ENCODE data around the gene CFAP77.
"Not testable (repeated sequence)": the region's sequence is repeated elsewhere in the genome, so short reads cannot be mapped to it uniquely, and the experiment has no call there.

The CFAP77 gene

DNA sequence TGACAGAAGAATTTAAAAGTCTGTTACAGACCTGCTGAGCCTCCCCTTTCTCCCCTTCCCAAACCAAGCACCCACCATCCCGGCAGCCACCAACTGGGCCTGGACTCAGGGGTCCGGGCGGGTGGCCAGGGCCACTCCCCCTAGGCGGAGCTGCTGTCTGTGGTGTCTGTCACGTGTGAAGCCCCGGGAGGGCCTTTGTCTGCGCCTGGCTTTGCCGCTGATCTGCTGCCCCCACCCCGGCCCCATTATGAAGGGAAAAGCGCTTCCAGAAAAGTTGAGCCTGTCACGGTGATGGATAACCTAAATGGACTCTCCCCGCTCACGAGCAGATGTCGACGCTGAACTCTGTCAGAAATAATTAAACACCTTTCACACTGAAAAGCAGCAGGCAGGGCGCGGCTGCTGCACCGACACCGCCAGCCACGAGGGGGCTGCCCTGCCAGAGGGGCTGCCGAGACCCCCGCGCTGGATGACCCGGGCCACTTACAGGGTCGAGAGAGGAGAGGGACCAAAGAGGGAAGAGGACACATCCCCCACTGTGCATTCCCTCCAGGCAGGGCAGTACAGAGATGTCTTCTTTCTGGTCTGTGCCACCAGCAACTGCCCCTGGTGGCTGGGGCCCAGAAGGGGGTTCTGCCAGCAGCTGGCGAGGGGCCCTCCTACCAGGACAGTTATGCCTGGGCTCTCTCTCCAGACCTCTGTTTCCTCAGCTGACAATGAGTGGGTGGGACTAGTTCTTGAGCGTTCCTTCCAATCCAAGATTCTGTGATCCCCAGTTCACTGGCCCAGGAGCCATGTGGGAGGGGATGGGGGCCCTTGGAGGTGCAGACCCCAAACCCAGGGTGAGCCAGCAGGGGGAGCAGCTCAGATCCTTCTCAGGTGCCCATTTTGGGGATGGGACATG lies 136.4 kb downstream of the CFAP77 start:
- DNase-seq (ENCODE audit: low read depth in 2 of 3, low spot score in 2 of 3), result no peak

DNA sequence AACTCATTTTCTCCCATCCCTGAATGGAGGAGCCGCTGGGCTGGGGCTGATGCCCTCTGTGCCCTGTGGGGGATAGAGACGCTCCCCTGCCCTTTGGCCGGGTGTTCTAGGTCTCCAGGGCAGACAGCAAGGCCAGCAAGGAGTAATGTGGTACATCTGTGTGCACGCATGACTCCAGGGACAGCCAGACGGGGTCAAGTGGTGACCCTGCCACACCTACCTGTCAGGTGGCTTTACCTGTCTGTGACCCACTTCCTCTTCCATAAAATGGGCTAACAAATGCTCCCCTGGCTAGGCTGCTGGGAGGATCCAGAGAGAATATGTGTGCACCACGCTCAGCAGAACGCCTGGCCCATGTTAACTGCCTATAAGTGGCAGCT lies 137.0 kb downstream of the CFAP77 start:
- DNase-seq (ENCODE audit: low read depth in 2 of 3, low spot score in 2 of 3), result no peak

DNA sequence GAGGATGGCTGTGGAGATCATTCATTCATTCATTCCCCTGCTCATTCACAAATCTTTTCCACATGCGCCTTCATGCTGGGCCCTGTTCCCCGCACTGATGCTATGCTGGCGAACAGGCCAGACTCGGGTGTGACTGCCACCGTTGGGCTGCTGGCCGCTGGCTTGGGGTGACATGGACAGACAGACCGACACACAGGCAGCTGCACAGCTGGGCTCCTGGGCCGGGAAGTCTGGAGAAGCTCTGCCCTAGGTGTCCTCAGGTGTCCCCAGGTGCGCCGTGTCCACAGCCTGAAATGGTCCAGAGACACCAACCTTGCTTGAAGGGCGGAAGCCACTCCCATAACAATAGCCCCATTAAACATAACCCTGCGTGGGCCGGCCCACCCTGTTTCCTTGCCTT lies 137.4 kb downstream of the CFAP77 start:
- no peak for DNase-seq (ENCODE audit: low read depth in 2 of 3, low spot score in 2 of 3)

DNA sequence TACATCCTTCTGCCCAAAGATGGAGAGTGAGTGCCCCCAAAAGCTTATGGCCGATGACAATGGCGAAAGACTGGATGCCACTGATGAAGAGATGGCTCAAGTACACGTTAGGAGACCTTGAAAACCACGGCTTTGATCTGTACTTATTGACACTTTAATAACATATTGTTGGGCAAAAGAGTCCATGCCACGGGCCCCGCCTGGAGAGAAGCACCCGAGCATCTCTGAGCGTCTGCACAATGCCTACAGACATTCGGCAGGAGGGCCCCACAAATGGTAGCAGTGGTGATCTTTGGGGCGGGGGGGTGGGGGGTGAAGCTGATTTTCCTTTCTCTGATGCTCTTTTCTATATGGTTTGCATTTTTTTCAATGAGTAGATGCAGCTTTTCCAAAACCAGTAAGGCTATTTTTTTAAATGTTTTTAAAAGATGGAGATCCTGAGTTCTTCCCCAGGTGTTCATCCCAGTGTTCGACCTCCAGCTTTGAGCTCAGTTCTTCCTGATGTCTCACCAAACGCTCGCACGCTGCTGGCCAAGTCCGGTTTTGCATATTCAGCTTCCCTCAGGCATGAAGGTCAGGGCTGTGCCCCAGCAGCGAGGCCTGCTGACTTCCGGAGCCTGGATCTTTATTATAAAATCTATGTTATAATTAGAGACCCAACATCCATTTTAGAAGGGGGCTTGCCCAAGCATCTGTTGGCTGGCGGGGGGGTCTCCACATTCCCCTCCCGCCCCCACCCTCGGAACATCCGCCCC lies 138.1 kb downstream of the CFAP77 start:
- no peak for DNase-seq (ENCODE audit: low read depth in 2 of 3, low spot score in 2 of 3)

DNA sequence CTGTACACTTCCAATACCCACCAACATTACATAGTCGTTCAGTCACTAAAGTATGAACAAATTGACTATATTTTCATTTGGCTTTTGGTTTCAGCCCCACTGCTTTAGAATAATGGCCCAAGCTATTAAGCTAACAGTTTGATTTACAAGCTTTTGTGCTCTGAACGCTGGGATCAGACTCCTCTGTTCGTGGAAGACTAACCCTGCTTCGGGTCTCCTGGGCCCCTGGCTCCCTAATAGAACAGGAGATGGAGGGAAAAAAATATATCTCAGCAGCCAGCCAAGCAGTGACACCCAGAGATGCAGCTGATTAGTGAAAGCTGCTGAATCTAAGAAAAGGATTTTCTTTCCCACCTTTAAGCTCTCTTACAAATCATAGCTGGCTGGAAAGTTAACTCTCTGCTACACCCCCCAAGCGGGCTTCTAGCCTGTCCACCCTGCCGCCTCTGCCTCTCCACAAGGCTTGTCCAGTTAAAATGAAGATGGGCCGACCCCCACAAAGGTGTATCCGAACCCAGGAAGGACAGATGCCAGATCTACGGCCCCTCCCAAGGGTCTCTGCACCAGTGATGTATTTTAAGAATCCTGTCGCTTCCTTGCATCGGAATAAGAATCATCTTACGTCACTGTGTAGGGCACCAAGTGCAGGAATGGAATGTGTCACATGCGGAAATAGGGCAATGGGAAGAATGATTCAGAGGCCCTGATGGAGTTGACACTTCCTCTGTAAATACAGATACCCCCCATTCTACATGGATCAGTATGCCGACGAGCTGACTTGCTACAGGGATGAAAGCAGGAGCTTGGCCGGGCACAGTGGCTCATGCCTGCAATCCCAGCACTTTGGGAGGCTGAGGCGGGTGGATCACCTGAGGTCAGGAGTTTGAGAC lies 139.0 kb downstream of the CFAP77 start:
- DNase-seq (ENCODE audit: low read depth in 2 of 3, low spot score in 2 of 3), result no peak

DNA sequence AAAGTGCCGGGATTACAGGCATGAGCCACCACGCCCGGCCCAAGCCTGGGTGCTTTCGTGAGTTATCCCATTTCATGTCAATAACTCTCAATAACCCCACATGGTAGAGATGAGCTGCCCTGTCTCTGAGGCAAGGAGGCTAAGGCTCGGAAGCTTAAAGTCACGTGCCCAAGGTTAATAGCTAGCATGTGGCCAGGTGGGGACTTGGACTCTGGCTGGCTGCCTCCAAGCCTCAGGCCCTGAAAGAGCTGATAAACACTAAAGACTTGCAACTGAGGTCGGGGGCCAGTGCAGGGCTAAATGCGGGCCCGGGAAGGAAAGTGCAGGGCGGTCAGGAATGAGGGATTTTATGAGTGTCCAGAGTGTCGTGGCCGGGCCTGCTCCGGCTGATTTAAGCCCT lies 141.5 kb downstream of the CFAP77 start:
- DNase-seq (ENCODE audit: low read depth in 2 of 3, low spot score in 2 of 3), result no peak

DNA sequence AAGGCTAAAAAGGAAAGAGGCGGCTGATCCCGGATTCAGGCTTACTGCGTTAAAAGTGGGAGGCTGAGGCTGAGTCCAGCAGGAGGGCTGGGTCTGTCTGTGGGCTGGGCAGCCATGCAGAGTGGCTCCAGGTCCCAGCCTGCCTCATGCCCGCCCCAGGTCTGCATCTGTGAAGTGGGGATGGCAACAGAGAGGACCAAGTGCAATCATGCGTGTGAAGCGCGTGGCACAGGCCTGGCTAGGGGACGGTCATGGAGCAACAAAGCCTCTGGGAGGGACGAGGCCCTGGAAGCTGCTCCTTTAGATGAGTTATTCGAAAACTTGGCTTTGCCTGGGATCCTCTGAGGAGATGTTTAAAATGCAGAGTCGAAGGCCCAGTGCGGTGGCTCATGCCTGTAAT lies 142.0 kb downstream of the CFAP77 start:
- no peak for DNase-seq (ENCODE audit: low read depth in 2 of 3, low spot score in 2 of 3)

DNA sequence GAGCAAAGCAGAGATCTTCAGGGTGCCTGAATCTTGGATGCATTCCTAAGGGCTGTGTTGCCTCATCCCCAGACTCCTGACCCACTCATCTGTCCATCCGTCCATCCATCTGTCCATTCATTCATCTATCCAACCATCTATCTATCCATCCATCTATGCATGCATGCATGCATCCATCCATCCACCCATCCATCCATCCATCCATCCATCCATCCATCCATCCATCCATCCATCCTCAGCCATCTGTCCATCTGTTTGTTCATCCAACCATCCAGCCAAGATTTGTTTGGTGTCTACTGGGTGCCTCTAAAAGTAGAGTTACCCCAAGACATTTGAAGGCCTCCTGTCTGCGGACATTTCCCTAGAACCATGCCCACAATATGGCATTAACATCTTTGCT lies 144.7 kb downstream of the CFAP77 start:
- no peak for DNase-seq (ENCODE audit: low read depth in 2 of 3, low spot score in 2 of 3)

GRCh38 chr9:132555528-132555927 lies 145.5 kb downstream of the CFAP77 start:
- no peak for DNase-seq (ENCODE audit: low read depth in 2 of 3, low spot score in 2 of 3)

DNA sequence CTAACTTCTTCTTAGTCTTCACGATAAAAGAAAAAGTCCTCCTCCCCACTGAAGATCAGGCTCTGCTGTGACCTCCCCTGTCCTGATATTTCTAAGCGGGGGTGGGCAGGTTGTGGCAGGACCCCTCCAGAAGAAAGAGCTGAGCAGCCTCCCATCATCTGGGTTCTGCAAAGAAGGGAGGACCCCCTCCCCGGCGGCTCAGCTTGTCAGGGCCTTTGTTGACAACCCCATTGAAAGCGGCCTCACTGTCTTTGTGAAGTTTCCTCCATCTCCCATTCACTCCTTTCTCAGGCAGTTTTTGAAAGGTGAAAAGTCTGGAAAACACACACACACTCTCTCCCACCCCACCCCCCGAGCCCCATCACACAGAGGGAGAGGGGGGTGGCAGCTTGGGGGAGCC lies 146.2 kb downstream of the CFAP77 start:
- DNase-seq (ENCODE audit: low read depth in 2 of 3, low spot score in 2 of 3), result no peak

DNA sequence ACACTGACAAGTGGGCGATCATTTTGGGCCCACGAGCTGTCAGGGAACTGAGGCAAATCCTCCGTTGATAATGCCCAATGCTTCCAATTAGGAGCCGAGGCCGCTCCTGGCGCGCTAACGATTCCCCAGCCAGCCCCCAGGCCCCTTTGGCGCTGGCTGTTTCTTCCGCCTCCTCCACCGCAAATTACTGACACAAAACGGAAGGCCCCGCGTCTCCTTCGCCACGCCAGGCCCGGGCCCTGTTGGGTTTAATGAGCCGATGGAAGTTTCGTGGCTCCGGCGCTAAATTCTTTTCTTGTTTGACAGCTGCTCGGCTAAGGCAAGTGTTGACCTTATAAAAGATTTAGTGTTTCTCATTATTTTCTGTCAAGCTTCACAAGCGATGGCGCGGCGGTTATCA lies 146.7 kb downstream of the CFAP77 start:
- DNase-seq (ENCODE audit: low read depth in 2 of 3, low spot score in 2 of 3), result no peak

DNA sequence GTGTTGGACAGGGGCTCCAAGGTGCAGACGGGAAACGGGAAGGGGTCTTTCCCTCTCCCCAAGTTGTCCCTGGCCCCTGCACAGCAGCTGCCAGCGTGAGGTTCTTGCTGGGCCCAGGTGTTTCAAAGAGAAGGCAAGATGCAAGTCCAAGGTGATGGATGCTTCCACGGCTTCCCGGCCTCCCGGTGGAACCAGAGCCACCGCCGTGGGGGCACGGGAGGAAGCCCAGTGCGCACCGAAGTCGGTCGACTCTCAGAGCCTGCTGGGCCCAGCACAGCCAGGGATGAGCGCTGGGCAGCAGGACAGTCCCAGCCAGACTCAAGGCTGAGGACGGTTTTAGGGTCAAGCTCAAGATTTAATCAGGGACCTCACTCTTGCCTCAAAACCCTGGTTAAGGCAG lies 147.1 kb downstream of the CFAP77 start:
- DNase-seq (ENCODE audit: low read depth in 2 of 3, low spot score in 2 of 3), result no peak

DNA sequence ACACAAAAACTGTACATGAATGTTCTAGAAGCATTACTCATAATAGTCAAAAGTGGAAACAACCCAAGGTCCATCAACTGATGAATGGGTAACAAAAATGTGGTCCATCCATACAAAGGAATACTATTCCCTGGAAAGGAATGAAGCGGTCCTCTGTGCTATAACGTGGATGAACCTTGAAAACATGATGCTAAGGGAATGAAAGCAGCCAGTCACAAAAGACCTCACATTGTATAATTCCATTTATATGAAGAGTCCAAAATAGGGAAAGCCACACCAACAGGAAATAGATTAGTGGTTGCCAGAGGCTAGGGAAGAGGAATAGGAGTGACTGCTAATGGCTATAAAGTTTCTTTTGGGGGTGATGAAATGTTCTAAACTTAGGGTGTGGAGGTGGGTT lies 149.7 kb downstream of the CFAP77 start:
- no peak for DNase-seq (ENCODE audit: low read depth in 2 of 3, low spot score in 2 of 3)

DNA sequence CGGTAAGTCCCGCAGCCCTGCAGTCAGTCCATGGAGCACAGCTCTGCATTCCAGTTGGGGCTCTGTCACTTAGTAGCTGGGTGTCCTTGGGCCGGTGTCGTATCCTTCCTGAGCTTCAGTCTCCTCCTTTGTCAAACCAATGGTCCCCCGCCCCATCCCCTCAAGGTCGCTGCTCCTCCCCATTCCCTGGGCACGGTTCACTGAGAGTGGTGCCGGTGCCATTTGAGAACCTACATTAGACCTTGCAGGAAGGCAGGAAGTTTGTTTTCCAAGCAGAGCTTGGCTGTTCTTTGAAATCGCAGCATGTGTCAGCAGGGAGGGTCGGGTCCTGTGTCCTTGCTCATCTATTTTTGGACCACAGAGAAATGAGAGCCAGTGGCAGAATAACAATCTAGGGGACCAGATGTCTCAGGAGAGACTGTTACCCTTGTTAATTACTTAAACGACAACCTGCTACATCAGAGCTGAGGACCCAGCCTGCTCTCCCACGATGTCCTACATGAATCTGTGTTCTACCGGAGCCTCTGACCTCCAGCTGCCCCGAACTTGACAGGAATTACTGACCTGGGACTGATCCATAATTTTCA lies 150.7 kb downstream of the CFAP77 start:
- DNase-seq (ENCODE audit: low read depth in 2 of 3, low spot score in 2 of 3), result no peak

DNA sequence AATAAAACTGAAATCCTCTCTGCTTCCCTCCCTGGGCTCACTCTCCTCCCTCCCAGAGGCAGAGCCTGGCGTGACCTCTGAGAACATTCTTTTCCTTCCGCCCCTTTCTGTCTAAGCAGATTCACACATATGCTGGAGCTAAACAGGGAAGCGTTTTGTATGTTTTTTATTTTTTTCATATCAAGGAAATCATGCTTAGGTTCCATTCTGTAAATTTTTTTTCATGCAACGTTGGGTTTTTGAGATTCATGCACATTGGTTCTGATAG lies 152.2 kb downstream of the CFAP77 start:
- no peak for DNase-seq (ENCODE audit: low read depth in 2 of 3, low spot score in 2 of 3)

DNA sequence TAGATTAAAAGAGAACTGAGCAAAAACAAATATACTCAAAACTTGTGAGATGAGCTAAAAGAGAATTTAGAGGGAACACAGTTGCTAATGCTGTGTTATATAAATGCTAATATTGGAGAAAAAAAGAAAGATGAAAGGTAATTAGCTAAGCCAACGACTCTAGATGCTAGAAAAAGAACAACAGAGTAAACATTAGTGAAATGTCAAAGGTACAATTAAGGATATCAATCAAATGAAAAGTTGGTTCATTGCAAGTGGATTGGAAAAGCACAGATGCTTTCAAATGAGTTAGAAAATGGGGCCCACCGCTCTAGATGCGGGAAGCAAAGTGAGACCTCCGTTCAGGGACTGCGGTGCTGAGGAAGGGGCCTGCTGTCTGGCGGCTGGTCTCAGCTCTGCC lies 154.5 kb downstream of the CFAP77 start:
- no peak for DNase-seq (ENCODE audit: low read depth in 2 of 3, low spot score in 2 of 3)

DNA sequence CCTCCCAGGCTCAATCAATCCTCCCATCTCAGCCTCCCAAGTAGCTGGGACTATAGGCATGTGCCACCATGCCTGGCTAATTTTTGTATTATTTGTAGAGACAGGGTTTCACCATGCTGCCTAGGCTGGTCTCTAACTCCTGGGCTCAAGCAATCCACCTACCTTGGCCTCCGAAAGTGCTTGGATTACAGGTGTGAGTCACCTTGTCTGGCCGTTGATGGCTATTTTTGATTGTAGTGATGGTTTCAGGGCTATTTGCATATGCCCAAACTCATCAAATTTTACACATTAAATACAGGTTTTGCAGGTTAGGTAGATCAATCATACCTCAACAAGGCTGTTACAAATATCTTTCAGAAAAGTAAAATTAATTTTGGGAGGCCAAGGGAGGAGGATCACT lies 158.8 kb downstream of the CFAP77 start:
- DNase-seq (ENCODE audit: low read depth in 2 of 3, low spot score in 2 of 3), result not testable (repeated sequence)

DNA sequence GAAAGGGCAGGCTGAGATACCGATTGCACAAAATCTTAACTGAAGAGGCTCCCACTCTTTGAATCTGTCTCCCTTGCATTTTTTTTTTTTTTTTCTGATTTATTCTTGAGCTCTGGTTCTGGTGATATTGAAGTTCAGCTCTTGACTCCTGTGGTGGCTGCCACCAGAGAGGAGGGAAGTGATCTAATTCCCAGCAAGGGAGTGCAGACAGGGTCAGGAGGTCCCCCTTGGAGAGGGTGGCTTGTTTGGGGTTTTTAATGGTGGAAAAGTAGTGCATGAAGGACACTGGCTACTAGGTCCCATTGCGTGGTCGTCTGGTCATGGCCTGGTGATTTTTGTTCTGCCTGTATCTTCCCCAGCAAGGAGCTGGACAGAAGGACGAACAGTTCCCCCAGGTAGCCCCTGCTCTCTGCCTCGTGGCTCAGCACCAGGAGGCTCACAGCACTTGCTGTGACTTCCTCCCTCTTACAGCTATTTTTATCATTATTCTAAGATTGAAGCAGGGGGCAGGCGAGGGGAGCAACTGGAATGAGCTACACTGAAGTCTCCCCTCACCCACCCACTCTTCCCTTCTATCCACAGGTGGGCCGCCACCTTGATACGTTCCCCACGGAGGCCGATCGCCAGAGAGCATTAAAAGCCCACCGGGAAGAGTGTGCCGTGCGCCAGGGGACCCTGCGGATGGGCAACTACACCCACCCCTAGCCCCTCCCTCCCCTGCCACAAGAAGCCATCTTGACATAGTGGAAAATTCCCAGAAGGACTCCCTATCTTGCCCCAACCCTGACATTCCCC lies 162.0 kb downstream of the CFAP77 start:
- DNase-seq (ENCODE audit: low read depth in 2 of 3, low spot score in 2 of 3), result no peak

- DNase-seq (ENCODE audit: low read depth in 2 of 3, low spot score in 2 of 3), result no peak
These were observed 162.9 kb downstream of the CFAP77 start for GRCh38 chr9:132572921-132573320.

- peak in 1 of 3 experiments; percentile 27 for DNase-seq (ENCODE audit: low read depth in 2 of 3, low spot score in 2 of 3)
These were observed 165.1 kb downstream of the CFAP77 start for GRCh38 chr9:132575005-132575609.
